HepG2 (cell line): ENCODE data around the gene SHC3. TPM values are rescaled to one million over a fixed set of nuclear protein-coding genes. Genes with fewer than 3 reads are reported as not detected.

Source experiments
- ATAC-seq: fragments of 200-7000 bp; cut with Tn5 transposase; 3 replicates; pipeline ENCODE4 v1.9.1; 2020; ENCODE audit warnings: mild to moderate bottlenecking, moderate library complexity
- BruUV-seq: library from RNA; stranded (reverse); fragments of 400-500 nt; replicated peaks from 2 replicates; lab custom pipeline; 2021; lab: Mats Ljungman, UMichigan
- CTCF ChIA-PET: fragments of 300-600 bp; formaldehyde crosslinking; extraction: SDS; loops from one replicate; lab custom pipeline; 2021; ENCODE audit warnings: low total read pairs, inconsistent platforms, low intra/inter-chr PET ratio; lab: Yijun Ruan, JAX
- POLR2A ChIA-PET: fragments of 350-600 bp; sonication (Branson Sonifier 250); formaldehyde crosslinking; loops from one replicate; lab custom pipeline; 2020; ENCODE audit warnings: antibody characterized with exemption, inconsistent platforms; lab: Yijun Ruan, JAX
- DNase-seq: peaks from one replicate; pipeline ENCODE4 v3.0.0-alpha.2; 2015; ENCODE audit warnings: low spot score
- FAIRE-seq: peaks from 3 replicates; lab custom pipeline; 2011; peaks lifted over from hg19 to GRCh38; lab: Jason Lieb, UNC
- H2AFZ ChIP-seq: one replicate; pipeline ENCODE4 v1.6.1; 2011; ENCODE audit warnings: low read length, inconsistent platforms
- H3K27ac ChIP-seq: fragments of 300-600 bp; 3 replicates; pipeline ENCODE4 v1.8.0; 2011; ENCODE audit warnings: mixed run types, mild to moderate bottlenecking, mixed read lengths, low read length, inconsistent platforms; ENCODE audit not compliant: insufficient read depth; ENCODE audit errors: extremely low read length
- H3K27me3 ChIP-seq, 2 experiments: fragments of 200-600 bp in 1 of 2; 2 replicates in 1 of 2; 3 replicates in 1 of 2; pipeline versions ENCODE4 v1.6.0 to v1.8.0; 2011; ENCODE audit warnings: low read length in 2 of 2, mild to moderate bottlenecking in 2 of 2, moderate library complexity in 2 of 2, inconsistent platforms in 1 of 2; ENCODE audit not compliant: insufficient read depth in 2 of 2, control insufficient read depth in 1 of 2
- H3K36me3 ChIP-seq, 2 experiments: fragments of 200-600 bp in 1 of 2; replicated peaks in 1 of 2; 2 replicates in 1 of 2; 3 replicates in 1 of 2; pipeline versions ENCODE4 v1.5.1 to v1.8.0; 2011; ENCODE audit warnings: low read length in 2 of 2, inconsistent platforms in 1 of 2; ENCODE audit not compliant: insufficient read depth in 2 of 2, control insufficient read depth in 1 of 2
- H3K4me1 ChIP-seq: 2 replicates; pipeline ENCODE4 v1.5.1; 2012; ENCODE audit warnings: low read length, inconsistent platforms; ENCODE audit not compliant: insufficient read depth
- H3K4me2 ChIP-seq: 2 replicates; pipeline ENCODE4 v1.6.0; 2011; ENCODE audit warnings: low read depth, low read length, inconsistent platforms
- H3K4me3 ChIP-seq, 3 experiments: fragments of 200-600 bp in 1 of 3; sonication (generic), shearing (Covaris generic) in 1 of 3; replicated peaks in 1 of 3; 2 replicates each; pipeline ENCODE4 v1.5.1; 2011 to 2016; ENCODE audit warnings: low read length in 3 of 3, inconsistent platforms in 2 of 3, low read depth in 2 of 3, mild to moderate bottlenecking in 2 of 3, control low read depth in 1 of 3, mixed read lengths in 1 of 3; ENCODE audit not compliant: insufficient read depth in 1 of 3
- H3K79me2 ChIP-seq: one replicate; pipeline ENCODE4 v1.6.1; 2011; ENCODE audit warnings: low read length, inconsistent platforms; ENCODE audit not compliant: insufficient read depth
- H3K9ac ChIP-seq: 2 replicates; pipeline ENCODE4 v1.6.0; 2011; ENCODE audit warnings: mild to moderate bottlenecking, low read depth, low read length, inconsistent platforms; ENCODE audit not compliant: insufficient read depth
- H3K9me3 ChIP-seq: 2 replicates; pipeline ENCODE4 v1.5.1; 2012; ENCODE audit warnings: mild to moderate bottlenecking, low read length
- H4K20me1 ChIP-seq: 2 replicates; pipeline ENCODE4 v1.6.0; 2011; ENCODE audit warnings: inconsistent platforms, mild to moderate bottlenecking, low read length, moderate library complexity; ENCODE audit not compliant: insufficient read depth
- EZH2 ChIP-seq: conservative IDR thresholded peaks from 2 replicates; pipeline ENCODE4 v1.6.1; 2012; ENCODE audit warnings: mild to moderate bottlenecking, low read depth, low read length, moderate library complexity
- GABPB1 ChIP-seq: IDR thresholded peaks from 2 replicates; pipeline ENCODE4 v1.6.1; 2016; ENCODE audit warnings: mild to moderate bottlenecking, missing genetic modification reagents, moderate library complexity, missing compliant biosample characterization
- HHEX ChIP-seq: IDR thresholded peaks from 2 replicates; pipeline ENCODE4 v1.6.1; 2016; ENCODE audit warnings: control low read depth
- HNRNPL ChIP-seq: fragments of 200-400 bp; formaldehyde crosslinking; IDR thresholded peaks from 2 replicates; pipeline ENCODE4 v1.6.1; 2017; ENCODE audit warnings: mild to moderate bottlenecking, low read depth, low read length
- IKZF4 ChIP-seq: sonication (generic); formaldehyde crosslinking; IDR thresholded peaks from 2 replicates; pipeline ENCODE4 v1.5.1; 2020; ENCODE audit warnings: borderline replicate concordance, mild to moderate bottlenecking, low read depth, missing genetic modification reagents; ENCODE audit errors: not compliant biosample characterization
- NFE2 ChIP-seq: sonication (generic); formaldehyde crosslinking; IDR thresholded peaks from 2 replicates; pipeline ENCODE4 v1.4.0; 2020; ENCODE audit warnings: missing genetic modification reagents
- PTBP1 ChIP-seq: fragments of 200-400 bp; formaldehyde crosslinking; IDR thresholded peaks from 2 replicates; pipeline ENCODE4 v1.6.1; 2018; ENCODE audit warnings: low read length, low read depth; ENCODE audit not compliant: poor library complexity, severe bottlenecking
- RBM22 ChIP-seq: fragments of 200-400 bp; formaldehyde crosslinking; optimal IDR thresholded peaks from 2 replicates; pipeline ENCODE3; 2017; ENCODE audit warnings: mild to moderate bottlenecking, low read length, moderate library complexity
- SIN3B ChIP-seq: fragments of 150-350 bp; IDR thresholded peaks from 2 replicates; pipeline ENCODE4 v1.6.1; 2014; ENCODE audit warnings: low read length
- SSRP1 ChIP-seq: IDR thresholded peaks from 2 replicates; pipeline ENCODE4 v1.6.1; 2016; ENCODE audit warnings: control low read depth
- ZNF292 ChIP-seq: sonication (generic); formaldehyde crosslinking; IDR thresholded peaks from 2 replicates; pipeline ENCODE4 v1.8.1; 2022; ENCODE audit warnings: mild to moderate bottlenecking, low read depth, missing genetic modification reagents, borderline replicate concordance
- ZNF749 ChIP-seq: sonication (generic); formaldehyde crosslinking; IDR thresholded peaks from 2 replicates; pipeline ENCODE4 v1.8.0; 2022; ENCODE audit warnings: mild to moderate bottlenecking, missing genetic modification reagents, moderate library complexity, borderline replicate concordance
- WGBS: methylation state at CpG from one replicate; pipeline ENCODE4 v1.1.6; 2017; ENCODE audit warnings: low lambda C conversion rate; 5-methylcytosine and 5-hydroxymethylcytosine counted together
- in situ Hi-C: cut with HindIII; loops from 2 replicates; pipeline ENCODE4 v1.10.0; 2017; ENCODE audit warnings: low pct_unique_long_range_greater_than_20kb; ENCODE audit not compliant: extremely low pct_ligation_motif_present
- intact Hi-C: fragments of 100-400 bp; cut with micrococcal nuclease; formaldehyde crosslinking; loops from one replicate; pipeline ENCODE4 v1.10.0; 2022; ENCODE audit not compliant: unreplicated experiment
- polyA plus RNA-seq, 8 experiments: library from polyadenylated mRNA; depleted of rRNA in 3 of 8; stranded (reverse) in 7 of 8; unstranded in 1 of 8; fragments of >200 nt; fragmentation: Illumina TruSeq in 4 of 8; extraction: Trizol in 4 of 8; gene quantifications; 2 replicates each; pipeline versions ENCODE4 v1.2.1 to v1.2.3, GENCODE V29; 2011 to 2016; ENCODE audit warnings: low read depth in 4 of 8, missing spikeins in 1 of 8, mixed read lengths in 1 of 8; ENCODE audit not compliant: insufficient read depth in 1 of 8
- total RNA-seq, 5 experiments: library from RNA; depleted of rRNA; stranded (reverse); fragments of >200 nt; fragmentation: Illumina TruSeq; extraction: Trizol; gene quantifications; 2 replicates each; pipeline ENCODE4 v1.2.3, GENCODE V29; 2016; ENCODE audit warnings: low read depth in 1 of 5
- TF ChIP-seq, protein P1 (sequence below): sonication (generic); formaldehyde crosslinking; IDR thresholded peaks from 2 replicates; pipeline ENCODE4 v1.4.0; 2020; ENCODE audit warnings: missing genetic modification reagents
- TF ChIP-seq, protein P2 (sequence below): sonication (generic); formaldehyde crosslinking; IDR thresholded peaks from 2 replicates; pipeline ENCODE4 v1.4.0; 2020; ENCODE audit warnings: missing genetic modification reagents
- TF ChIP-seq, protein P3 (sequence below), 2 experiments: sonication (generic) in 1 of 2; formaldehyde crosslinking in 1 of 2; IDR thresholded peaks; 2 replicates each; pipeline versions ENCODE4 v1.4.0 to v1.6.1; 2018 to 2020; ENCODE audit warnings: missing genetic modification reagents in 2 of 2, borderline replicate concordance in 1 of 2, low read depth in 1 of 2, mild to moderate bottlenecking in 1 of 2, missing biosample characterization in 1 of 2
- TF ChIP-seq, protein P4 (sequence below): sonication (generic); formaldehyde crosslinking; IDR thresholded peaks from 2 replicates; pipeline ENCODE4 v1.5.1; 2020; ENCODE audit warnings: missing genetic modification reagents, mild to moderate bottlenecking, borderline replicate concordance

The SHC3 gene
- total and polyA plus RNA-seq, 2 of the 13 experiments (the other 11 are each of a cell fraction or from before 2014, with no cell fraction given) = 0.09 to 0.89 TPM

DNA sequence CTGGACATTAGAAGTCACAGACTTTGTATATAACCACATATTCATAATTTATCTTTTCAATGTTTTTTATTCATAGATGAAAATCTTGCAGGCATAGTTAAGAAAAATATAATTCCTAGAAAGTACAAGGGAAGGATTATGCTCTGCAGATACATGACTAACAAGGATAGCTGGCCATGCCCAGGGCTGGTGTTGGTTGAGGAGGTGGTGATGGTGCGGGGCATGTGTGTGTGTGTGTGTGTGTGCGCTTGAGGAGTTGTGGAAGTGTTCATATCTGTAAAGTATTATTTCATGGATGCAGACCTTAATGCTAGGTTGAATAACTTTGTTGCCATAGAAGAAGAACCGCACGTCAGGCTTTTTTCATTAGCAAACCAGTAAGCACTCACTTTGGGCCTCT is 186.1 kb downstream of the SHC3 start:
- no peak for FAIRE-seq
- in situ Hi-C loops (no loop called here), intact Hi-C loops (no loop called here)
- Histone ChIP-seq H2AFZ (no peak overlapping the region), H3K9ac (no peak overlapping the region), H3K79me2 (no peaks in the 10 kb centered on the region), H3K4me1 (peaks cover 11% of the 10 kb centered on the region; the same call in 1 of the 2 replicates), H3K27ac (no peak overlapping the region), H3K4me2 (no peak overlapping the region), H3K36me3 (no peaks in the 10 kb centered on the region), H4K20me1 (no peaks in the 10 kb centered on the region), H3K4me3 (no peak overlapping the region), H3K9me3 (no peaks in the 10 kb centered on the region), H3K27me3 (peaks cover 0 to 24% of the 10 kb centered on the region in 2 experiments; a peak in 3 of 5 replicates)
- no TSS peak for BruUV-seq
- POLR2A ChIA-PET = no interaction called here
- DNase-seq = no peak
- TF ChIP-seq SIN3B = no peak
- no peak for TF ChIP-seq GABPB1 (CRISPR knock-in tag)
- no peak for TF ChIP-seq PTBP1
- TF ChIP-seq HHEX (CRISPR knock-in tag) = no peak
- TF ChIP-seq, protein P1, sequence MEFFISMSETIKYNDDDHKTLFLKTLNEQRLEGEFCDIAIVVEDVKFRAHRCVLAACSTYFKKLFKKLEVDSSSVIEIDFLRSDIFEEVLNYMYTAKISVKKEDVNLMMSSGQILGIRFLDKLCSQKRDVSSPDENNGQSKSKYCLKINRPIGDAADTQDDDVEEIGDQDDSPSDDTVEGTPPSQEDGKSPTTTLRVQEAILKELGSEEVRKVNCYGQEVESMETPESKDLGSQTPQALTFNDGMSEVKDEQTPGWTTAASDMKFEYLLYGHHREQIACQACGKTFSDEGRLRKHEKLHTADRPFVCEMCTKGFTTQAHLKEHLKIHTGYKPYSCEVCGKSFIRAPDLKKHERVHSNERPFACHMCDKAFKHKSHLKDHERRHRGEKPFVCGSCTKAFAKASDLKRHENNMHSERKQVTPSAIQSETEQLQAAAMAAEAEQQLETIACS = no peak
- no peak for TF ChIP-seq EZH2
- TF ChIP-seq HNRNPL = no peak
- TF ChIP-seq ZNF292 = no peak
- no peak for TF ChIP-seq ZNF749
- TF ChIP-seq, protein P2, sequence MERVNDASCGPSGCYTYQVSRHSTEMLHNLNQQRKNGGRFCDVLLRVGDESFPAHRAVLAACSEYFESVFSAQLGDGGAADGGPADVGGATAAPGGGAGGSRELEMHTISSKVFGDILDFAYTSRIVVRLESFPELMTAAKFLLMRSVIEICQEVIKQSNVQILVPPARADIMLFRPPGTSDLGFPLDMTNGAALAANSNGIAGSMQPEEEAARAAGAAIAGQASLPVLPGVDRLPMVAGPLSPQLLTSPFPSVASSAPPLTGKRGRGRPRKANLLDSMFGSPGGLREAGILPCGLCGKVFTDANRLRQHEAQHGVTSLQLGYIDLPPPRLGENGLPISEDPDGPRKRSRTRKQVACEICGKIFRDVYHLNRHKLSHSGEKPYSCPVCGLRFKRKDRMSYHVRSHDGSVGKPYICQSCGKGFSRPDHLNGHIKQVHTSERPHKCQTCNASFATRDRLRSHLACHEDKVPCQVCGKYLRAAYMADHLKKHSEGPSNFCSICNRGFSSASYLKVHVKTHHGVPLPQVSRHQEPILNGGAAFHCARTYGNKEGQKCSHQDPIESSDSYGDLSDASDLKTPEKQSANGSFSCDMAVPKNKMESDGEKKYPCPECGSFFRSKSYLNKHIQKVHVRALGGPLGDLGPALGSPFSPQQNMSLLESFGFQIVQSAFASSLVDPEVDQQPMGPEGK (CRISPR knock-in tag) = no peak
- TF ChIP-seq NFE2 (CRISPR knock-in tag) = no peak
- TF ChIP-seq RBM22 = no peak
- TF ChIP-seq SSRP1 (CRISPR knock-in tag) = no peak
- TF ChIP-seq IKZF4 (CRISPR knock-in tag) = no peak
- TF ChIP-seq, protein P3, sequence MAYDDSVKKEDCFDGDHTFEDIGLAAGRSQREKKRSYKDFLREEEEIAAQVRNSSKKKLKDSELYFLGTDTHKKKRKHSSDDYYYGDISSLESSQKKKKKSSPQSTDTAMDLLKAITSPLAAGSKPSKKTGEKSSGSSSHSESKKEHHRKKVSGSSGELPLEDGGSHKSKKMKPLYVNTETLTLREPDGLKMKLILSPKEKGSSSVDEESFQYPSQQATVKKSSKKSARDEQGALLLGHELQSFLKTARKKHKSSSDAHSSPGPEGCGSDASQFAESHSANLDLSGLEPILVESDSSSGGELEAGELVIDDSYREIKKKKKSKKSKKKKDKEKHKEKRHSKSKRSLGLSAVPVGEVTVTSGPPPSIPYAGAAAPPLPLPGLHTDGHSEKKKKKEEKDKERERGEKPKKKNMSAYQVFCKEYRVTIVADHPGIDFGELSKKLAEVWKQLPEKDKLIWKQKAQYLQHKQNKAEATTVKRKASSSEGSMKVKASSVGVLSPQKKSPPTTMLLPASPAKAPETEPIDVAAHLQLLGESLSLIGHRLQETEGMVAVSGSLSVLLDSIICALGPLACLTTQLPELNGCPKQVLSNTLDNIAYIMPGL (CRISPR knock-in tag; IDR thresholded peaks at IDR 0.05; ENCODE audit: borderline replicate concordance in 1 of 2, low read depth in 1 of 2) = no peak
- TF ChIP-seq, protein P4, sequence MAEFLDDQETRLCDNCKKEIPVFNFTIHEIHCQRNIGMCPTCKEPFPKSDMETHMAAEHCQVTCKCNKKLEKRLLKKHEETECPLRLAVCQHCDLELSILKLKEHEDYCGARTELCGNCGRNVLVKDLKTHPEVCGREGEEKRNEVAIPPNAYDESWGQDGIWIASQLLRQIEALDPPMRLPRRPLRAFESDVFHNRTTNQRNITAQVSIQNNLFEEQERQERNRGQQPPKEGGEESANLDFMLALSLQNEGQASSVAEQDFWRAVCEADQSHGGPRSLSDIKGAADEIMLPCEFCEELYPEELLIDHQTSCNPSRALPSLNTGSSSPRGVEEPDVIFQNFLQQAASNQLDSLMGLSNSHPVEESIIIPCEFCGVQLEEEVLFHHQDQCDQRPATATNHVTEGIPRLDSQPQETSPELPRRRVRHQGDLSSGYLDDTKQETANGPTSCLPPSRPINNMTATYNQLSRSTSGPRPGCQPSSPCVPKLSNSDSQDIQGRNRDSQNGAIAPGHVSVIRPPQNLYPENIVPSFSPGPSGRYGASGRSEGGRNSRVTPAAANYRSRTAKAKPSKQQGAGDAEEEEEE (CRISPR knock-in tag) = no peak
- 89% methylated on average over 4 of the region's 4 CpGs for WGBS
- CTCF ChIA-PET = no interaction called here
- ATAC-seq = no peak
